Mucosa of descending colon (tissue), 3 donors: ENCODE results near the gene CAMK1. TPM values are rescaled to one million over a fixed set of nuclear protein-coding genes. Genes with fewer than 3 reads are reported as not detected.
A peak's percentile ranks its signal among the peaks of the same experiment; 100 is the strongest.

Experiments used
- ATAC-seq: fragments of 200-7000 bp; cut with Tn5 transposase; one replicate; pipeline ENCODE4 v1.9.1; 2020; ENCODE audit warnings: mild to moderate bottlenecking, moderate library complexity
- DNase-seq, 3 donors: peaks; one replicate each; pipeline ENCODE4 v3.0.0-alpha.2; 2020
- H3K36me3 ChIP-seq: fragments of 200-600 bp; one replicate; pipeline ENCODE4 v1.8.0; 2021; ENCODE audit warnings: low read depth, mild to moderate bottlenecking
- H3K4me1 ChIP-seq: fragments of 200-600 bp; one replicate; pipeline ENCODE4 v1.8.0; 2021; ENCODE audit warnings: low read depth, mild to moderate bottlenecking
- H3K4me3 ChIP-seq: fragments of 200-600 bp; one replicate; pipeline ENCODE4 v1.8.0; 2021; ENCODE audit warnings: mild to moderate bottlenecking
- H3K9me3 ChIP-seq: fragments of 200-600 bp; one replicate; pipeline ENCODE4 v1.8.0; 2021; ENCODE audit warnings: mild to moderate bottlenecking
- CTCF ChIP-seq: fragments of 200-600 bp; IDR thresholded peaks from one replicate; pipeline ENCODE4 v1.8.0; 2022; ENCODE audit warnings: antibody characterized with exemption, mild to moderate bottlenecking
- intact Hi-C, 2 donors: fragments of 100-400 bp; cut with DNase I in 1 of 2; cut with micrococcal nuclease in 1 of 2; formaldehyde crosslinking; loops; one replicate each; pipeline versions ENCODE4 v1.11.0 to v1.11.1; 2022; cut with DNase I, micrococcal nuclease
- total RNA-seq, 3 donors: library from RNA; stranded (reverse); fragmentation: NEBNext Ultra II Directional in 2 of 3; extraction: Animal tissue kit (Norgen Biotek cat#: 25700) in 2 of 3; gene quantifications; one replicate each; pipeline versions ENCODE4 v1.2.1 to v1.2.4, GENCODE V29; 2021 to 2023
- donor health status: DM: no; HTN: no; CAD: no; lungs with moderate emphysema.
- donor health status: DM: no; HTN: no; CAD: no.
- donor health status: DM: no; HTN: yes; CAD: no.

CAMK1 gene
- total RNA-seq, 3 donors from 2014 or later = 5.7 to 35.8 (median 10.1) TPM

GRCh38 chr3:9786209-9786739 is 16.5 kb upstream of the CAMK1 start:
- H3K9me3 ChIP-seq = no peaks in the 10 kb centered on the region
- H3K36me3 ChIP-seq = no peaks in the 10 kb centered on the region
- ATAC-seq = no peak

GRCh38 chr3:9785602-9786001 is 15.9 kb upstream of the CAMK1 start:
- ATAC-seq (no peak), DNase-seq (no peak)
- Histone ChIP-seq H3K9me3 (no peaks in the 10 kb centered on the region), H3K4me3 (no peak overlapping the region), H3K36me3 (no peaks in the 10 kb centered on the region), H3K4me1 (no peaks in the 10 kb centered on the region)
- intact Hi-C loops = no loop called here
- no peak for TF ChIP-seq CTCF

More at GRCh38 chr3:9786209-9786739, 16.5 kb upstream of the CAMK1 start:
- H3K4me1 ChIP-seq = no peaks in the 10 kb centered on the region
- no peak overlapping the region for H3K4me3 ChIP-seq
- TF ChIP-seq CTCF = no peak
- intact Hi-C loops = no loop called here
- no peak for DNase-seq

GRCh38 chr3:9784965-9785364 is 15.2 kb upstream of the CAMK1 start:
- no peak for TF ChIP-seq CTCF
- ATAC-seq (no peak), DNase-seq (no peak)
- Histone ChIP-seq H3K36me3 (no peaks in the 10 kb centered on the region), H3K4me1 (no peaks in the 10 kb centered on the region), H3K4me3 (no peak overlapping the region), H3K9me3 (no peaks in the 10 kb centered on the region)
- intact Hi-C loops = no loop called here

GRCh38 chr3:9783954-9784353 is 14.2 kb upstream of the CAMK1 start:
- Histone ChIP-seq H3K36me3 (no peaks in the 10 kb centered on the region), H3K4me3 (no peak overlapping the region), H3K4me1 (peaks cover 3% of the 10 kb centered on the region), H3K9me3 (no peaks in the 10 kb centered on the region)
- ATAC-seq (no peak), DNase-seq (no peak)
- intact Hi-C loops = no loop called here
- TF ChIP-seq CTCF = no peak

GRCh38 chr3:9782770-9783169 is 13.0 kb upstream of the CAMK1 start:
- peaks cover 9% of the 10 kb centered on the region for H3K4me1 ChIP-seq
- H3K9me3 ChIP-seq = no peaks in the 10 kb centered on the region
- TF ChIP-seq CTCF = no peak
- H3K4me3 ChIP-seq = no peak overlapping the region
- H3K36me3 ChIP-seq = no peaks in the 10 kb centered on the region
- intact Hi-C loops = no loop called here
- DNase-seq = no peak
- peak; percentile 19 for ATAC-seq
